NCI-H345 treated with DMSO at 0.1 percent for 48 hours (cell line): ENCODE results near the gene PALD1.
"Not testable (repeated sequence)": the region's sequence is repeated elsewhere in the genome, so short reads cannot be mapped to it uniquely, and the experiment has no call there.

Experiments used
- DNase-seq: peaks from one replicate; lab custom pipeline; 2025; ENCODE audit not compliant: unreplicated experiment; lab: John Stamatoyannopoulos, UW

PALD1 gene

GRCh38 chr10:70481831-70482530, 3.4 kb downstream of the PALD1 start:
- no peak for DNase-seq

GRCh38 chr10:70482982-70483760, 4.6 kb downstream of the PALD1 start:
- no peak for DNase-seq

- DNase-seq: not testable (repeated sequence)
These were observed 5.3 kb downstream of the PALD1 start for GRCh38 chr10:70483872-70484271.

- no peak for DNase-seq
These were observed 9.3 kb downstream of the PALD1 start for GRCh38 chr10:70487824-70488223.

- DNase-seq: no peak
These were observed 11.6 kb downstream of the PALD1 start for GRCh38 chr10:70490142-70490541.

GRCh38 chr10:70491614-70492013, 13.0 kb downstream of the PALD1 start:
- DNase-seq: no peak

- no peak for DNase-seq
These were observed 14.5 kb downstream of the PALD1 start for GRCh38 chr10:70492786-70493659.

GRCh38 chr10:70493660-70494234, 15.2 kb downstream of the PALD1 start:
- DNase-seq: no peak

GRCh38 chr10:70494536-70494935, 16.0 kb downstream of the PALD1 start:
- DNase-seq: no peak

- DNase-seq: no peak
These were observed 16.4 kb downstream of the PALD1 start for GRCh38 chr10:70494966-70495365.

GRCh38 chr10:70495691-70496261, 17.2 kb downstream of the PALD1 start:
- DNase-seq: no peak

GRCh38 chr10:70496341-70497119, 18.0 kb downstream of the PALD1 start:
- DNase-seq: no peak

- no peak for DNase-seq
These were observed 18.6 kb downstream of the PALD1 start for GRCh38 chr10:70497120-70497545.

- no peak for DNase-seq
These were observed 20.6 kb downstream of the PALD1 start for GRCh38 chr10:70498970-70499835.

- no peak for DNase-seq
These were observed 21.2 kb downstream of the PALD1 start for GRCh38 chr10:70499836-70500167.

- no peak for DNase-seq
These were observed 21.8 kb downstream of the PALD1 start for GRCh38 chr10:70500368-70500767.

GRCh38 chr10:70500812-70501301, 22.3 kb downstream of the PALD1 start:
- DNase-seq: no peak

- DNase-seq: no peak
These were observed 23.8 kb downstream of the PALD1 start for GRCh38 chr10:70502406-70502805.

- DNase-seq: no peak
These were observed 25.2 kb downstream of the PALD1 start for GRCh38 chr10:70503776-70504175.
